ENCODE data around the gene POLQ.

- TF ChIP-seq POLR2A (IDR thresholded peaks at IDR 0.05) (no peak), POLR2AphosphoS5 (IDR thresholded peaks at IDR 0.05) (no peak), CTCF (IDR thresholded peaks at IDR 0.05) (no peak), EP300 (IDR thresholded peaks at IDR 0.05) (no peak)
Measured at GRCh38 chr3:121473001-121473400, 72.8 kb downstream of the POLQ start.
